NCI-H2196 treated with DMSO at 0.1 percent for 48 hours (cell line): ENCODE measurements around the gene IDUA.
A peak's percentile ranks its signal among the peaks of the same experiment; 100 is the strongest.
"Not testable (repeated sequence)": the region's sequence is repeated elsewhere in the genome, so short reads cannot be mapped to it uniquely, and the experiment has no call there.

Source experiments
- DNase-seq: peaks from one replicate; lab custom pipeline; 2025; ENCODE audit not compliant: unreplicated experiment; lab: John Stamatoyannopoulos, UW

The IDUA gene

DNA sequence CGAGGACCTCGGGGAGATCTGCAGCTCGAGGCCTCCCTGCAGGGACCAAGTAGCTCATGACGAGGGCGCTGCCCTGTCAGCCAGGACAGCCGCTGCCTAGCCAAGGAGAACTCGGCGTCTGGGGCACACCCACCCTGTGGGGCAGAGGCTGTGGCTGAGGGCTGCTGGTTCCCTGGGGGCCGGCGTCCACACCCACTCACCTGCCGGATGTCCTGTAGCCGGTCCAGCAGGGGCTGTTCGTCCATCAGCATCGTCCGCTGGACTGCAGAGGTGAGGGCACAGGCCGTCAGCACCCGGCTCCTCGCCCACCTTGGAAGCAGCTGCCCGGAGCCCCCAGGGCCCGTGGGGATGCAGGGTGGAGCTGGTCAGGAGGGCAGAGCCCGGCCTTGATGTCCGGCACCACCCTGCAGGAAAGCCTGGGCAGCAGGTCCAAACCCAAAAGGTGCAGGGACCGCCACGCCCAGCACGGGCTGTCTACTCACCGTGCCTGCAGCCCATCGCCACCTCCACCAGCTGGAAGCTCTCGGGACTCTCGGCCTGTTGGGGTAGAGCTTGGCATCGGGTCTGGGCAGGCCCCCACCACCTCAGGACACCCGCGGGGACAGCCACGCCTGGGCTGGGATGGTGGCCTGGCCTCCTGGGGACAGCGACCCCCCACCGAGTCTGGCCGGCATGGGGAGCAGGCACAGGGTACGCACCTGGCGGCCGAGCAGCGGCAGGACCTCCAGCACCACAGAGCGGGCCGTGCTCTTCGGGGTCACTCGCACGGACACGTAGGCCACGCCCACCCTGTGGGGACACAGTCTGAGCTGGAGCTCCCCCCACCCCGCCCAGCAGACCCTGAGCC, 20.4 kb upstream of the IDUA start:
- DNase-seq: no peak

GRCh38 chr4:967113-968104, 19.4 kb upstream of the IDUA start:
- DNase-seq: no peak

- DNase-seq: no peak
Measured at GRCh38 chr4:968221-968620, 18.6 kb upstream of the IDUA start.

DNA sequence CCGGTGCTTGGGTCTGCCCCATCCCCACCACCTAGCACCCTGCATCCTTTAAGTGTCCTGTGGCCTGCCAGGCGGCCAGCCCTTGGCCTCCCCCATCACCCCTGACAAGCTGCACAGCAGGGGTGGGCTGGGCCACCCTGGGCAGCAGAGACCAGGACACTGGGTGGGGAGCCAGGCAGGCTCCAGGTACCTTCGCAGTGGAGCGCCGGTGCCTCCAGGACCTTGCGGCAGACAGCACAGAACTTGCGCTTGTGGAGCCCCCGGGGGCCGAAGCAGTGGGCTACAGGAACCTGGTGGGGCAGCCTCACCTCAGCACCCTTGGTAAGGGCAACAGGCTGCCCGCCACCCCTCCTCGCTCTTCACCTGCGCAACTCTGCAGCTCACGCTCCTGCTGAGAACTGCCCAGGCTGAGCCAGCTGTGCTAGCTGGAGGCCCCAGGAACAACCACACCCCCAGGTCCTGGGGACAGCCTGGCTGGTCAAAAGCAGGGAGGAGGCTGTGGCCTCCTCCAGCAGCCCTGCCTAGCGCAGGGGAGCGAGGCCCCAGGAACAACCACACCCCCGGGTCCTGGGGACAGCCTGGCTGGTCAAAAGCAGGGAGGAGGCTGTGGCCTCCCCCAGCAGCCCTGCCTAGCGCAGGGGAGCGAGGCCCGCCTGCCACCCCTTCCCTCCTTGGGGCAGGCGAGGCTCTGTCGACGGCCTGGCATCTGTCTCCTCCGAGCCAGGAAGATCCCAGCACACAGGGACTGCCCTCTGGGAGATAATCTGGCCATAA, 18.0 kb upstream of the IDUA start:
- DNase-seq: no peak

DNA sequence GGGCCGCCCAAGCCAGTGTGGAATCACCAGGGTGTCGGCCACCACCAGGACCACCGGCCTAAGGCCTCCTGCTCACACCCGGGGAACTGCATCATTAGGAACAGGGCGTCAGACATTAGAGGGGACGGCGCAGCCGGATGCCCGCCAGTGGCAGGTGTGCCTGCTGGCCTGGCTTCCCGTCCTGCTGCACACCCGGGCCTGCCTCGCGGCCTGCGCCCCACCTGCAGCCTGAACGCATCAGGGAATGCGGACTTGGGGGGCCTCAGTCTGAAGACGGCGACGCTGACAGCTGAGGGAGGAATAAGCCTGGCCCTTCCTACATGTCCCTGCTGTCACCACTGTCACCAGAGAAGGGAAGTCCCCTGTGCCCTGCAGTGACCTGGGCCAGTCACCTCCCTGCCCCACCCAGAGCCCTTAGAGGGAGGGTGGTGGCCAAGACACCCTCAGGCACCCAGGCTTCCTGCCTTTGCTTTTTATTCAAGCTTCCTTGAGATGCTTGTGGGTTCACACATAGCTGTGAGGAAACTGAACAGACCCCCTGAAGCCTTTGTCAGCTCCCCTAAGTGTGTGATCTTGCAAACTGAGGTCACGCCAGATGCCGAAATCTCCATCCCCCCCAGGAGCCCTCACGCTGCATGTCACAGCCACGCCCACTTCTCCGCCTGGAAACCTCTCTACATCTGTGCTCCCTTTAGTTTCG, 16.6 kb upstream of the IDUA start:
- DNase-seq: no peak

GRCh38 chr4:970854-971520, 15.9 kb upstream of the IDUA start:
- no peak for DNase-seq

DNA sequence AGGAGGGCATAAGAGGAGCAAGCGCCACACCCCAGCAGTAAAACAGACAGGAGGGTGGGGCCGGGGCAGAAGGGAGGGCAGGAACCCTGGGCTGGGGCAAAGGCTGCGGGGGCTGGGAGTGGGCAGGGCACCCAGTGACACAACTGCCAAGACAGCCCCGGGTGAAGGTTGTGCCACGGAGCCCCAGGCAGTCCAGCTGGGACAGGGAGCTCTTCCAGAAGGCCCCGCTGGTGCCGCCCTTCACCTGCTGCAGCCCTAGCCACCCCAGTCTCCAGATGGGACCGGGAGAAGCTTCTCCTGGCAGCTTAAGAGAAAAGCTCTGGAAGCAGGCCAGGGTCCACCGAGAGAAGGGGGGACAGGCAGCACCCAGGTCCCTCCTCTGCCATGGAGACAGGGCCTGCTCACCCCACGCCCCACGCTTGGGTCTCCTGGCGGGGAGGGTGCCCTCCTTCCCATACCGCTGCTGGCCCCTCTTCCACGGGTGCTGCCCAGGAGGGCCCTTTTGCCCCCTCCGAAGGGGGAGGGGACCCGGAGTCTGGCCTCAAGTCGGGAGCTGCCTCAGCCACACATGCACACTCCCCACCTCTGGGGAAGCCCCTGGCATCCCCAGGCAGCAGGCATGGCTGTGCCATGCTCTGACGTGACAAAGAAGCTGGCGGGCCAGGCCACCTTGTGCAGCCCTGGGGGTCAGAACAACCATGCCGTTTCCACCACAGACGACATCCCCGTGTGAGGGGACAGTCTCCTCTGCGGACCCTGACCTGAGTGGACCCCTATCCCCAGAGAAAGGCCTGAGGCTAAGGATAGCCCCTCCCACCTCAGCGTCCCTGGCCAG, 15.0 kb upstream of the IDUA start:
- DNase-seq: no peak

- DNase-seq: no peak
Measured at GRCh38 chr4:972651-973424, 14.0 kb upstream of the IDUA start.

- DNase-seq: peak; percentile 23
Measured at GRCh38 chr4:973431-974397, 13.1 kb upstream of the IDUA start, which contains the start of gene DGKQ. Gene DGKQ, minus strand, starts transcription at chr4:973569. Its CDS starts 87 bp downstream, at chr4:973482.

DNA sequence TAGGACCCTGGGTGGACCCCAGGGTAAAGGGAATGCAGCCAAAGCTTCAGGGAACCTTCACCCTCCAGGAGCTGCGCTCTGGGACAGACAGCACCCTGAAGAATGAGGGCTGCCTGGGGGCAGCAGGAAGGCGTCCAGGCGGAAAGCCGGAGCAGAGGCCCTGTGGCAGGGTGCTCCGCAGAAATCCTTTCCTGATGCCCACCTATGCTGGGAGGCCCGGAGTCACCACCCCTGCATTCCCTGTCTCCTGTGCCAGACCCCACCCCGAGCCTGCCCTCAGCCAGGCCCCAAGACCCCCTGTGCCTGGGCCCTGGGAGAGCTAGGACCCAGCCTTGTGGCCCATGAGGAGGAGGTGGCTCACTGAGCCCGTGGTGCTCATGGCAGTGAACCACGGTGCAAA, 12.2 kb upstream of the IDUA start:
- no peak for DNase-seq

DNA sequence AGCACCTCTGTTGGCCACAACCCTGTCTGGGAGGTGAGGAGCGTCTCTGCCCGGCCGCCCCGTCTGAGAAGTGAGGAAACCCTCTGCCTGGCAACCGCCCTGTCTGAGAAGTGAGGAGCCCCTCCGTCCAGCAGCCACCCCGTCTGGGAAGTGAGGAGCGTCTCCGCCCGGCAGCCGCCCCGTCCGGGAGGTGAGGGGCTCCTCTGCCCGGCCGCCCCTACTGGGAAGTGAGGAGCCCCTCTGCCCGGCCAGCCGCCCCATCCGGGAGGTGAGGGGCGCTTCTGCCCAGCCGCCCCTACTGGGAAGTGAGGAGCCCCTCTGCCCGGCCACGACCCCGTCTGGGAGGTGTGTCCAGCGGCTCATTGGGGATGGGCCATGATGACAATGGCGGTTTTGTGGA, 10.8 kb upstream of the IDUA start:
- not testable (repeated sequence) for DNase-seq

GRCh38 chr4:978957-979701, 7.7 kb upstream of the IDUA start:
- DNase-seq: no peak

GRCh38 chr4:982291-982690, 4.6 kb upstream of the IDUA start:
- no peak for DNase-seq

DNA sequence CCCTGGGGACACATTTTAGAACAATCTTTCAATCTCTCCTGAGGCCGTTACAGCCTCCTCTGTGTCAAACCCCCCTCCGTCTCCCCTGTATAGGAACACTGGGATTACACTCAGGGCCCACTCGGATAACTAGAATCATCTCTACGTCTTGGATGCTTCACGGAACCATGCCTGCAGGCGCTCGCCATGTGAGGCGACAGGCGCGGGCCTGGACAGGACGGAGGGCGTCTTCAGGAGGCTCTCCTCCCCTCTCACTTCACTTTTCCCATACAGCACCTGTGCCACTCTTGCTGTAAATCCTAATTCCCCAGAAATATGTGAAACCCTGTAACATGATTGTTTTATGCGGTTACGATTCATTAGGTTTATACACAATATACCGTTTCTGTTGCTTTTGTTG, 4.0 kb upstream of the IDUA start:
- DNase-seq: no peak

DNA sequence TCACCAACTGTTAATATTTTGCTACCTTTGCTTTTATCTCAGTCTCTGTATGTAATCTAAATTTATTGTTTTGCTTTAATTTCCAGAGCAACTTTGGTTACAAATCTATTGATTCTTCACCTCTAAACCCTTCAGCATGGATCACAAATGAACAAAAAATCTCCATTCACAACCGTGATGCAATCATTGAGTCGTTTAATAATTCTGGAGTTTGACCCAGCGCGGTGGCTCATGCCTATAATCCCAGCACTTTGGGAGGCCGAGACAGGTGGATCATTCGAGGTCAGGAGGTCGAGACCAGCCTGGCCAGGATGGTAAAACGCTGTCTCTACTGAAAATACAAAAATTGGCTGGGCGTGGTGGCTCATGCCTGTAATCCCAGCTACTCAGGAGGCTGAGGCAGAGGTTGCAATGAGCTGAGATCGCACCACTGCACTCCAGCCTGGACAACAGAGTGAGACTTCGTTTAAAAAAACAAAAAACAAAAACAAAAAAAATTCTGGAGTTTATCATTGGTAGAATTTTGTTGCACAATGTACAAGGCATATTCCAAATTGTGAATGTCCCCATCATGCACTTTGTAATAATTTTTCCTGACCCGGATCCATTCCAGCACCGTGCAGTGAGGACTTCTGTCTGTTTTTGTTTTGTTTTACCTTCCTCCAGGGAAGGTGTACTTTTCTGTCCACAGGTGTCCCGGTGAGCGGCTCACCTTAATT, 2.3 kb upstream of the IDUA start:
- DNase-seq: no peak
